Measurements from ENCODE around the gene PREB. TPM values are rescaled to one million over a fixed set of nuclear protein-coding genes. Genes with fewer than 3 reads are reported as not detected.
A peak's percentile ranks its signal among the peaks of the same experiment; 100 is the strongest.

Gene PREB
- total and polyA plus RNA-seq, 2 of the 13 experiments (the other 11 are each of a cell fraction or from before 2014, with no cell fraction given) = 112 to 192 TPM

GRCh38 chr2:27171351-27171848, 37.0 kb upstream of the PREB start (continued):
- TF ChIP-seq SAFB2 (CRISPR knock-in tag; IDR thresholded peaks at IDR 0.05; ENCODE audit: borderline replicate concordance, low read depth) (peak; percentile 55; the same call in 1 of the 2 replicates), ZNF709 (CRISPR knock-in tag; IDR thresholded peaks at IDR 0.05) (no peak), CC2D1A (CRISPR knock-in tag; IDR thresholded peaks at IDR 0.05) (no peak), NBN (conservative IDR thresholded peaks at IDR 0.05) (no peak), GLMP (CRISPR knock-in tag; IDR thresholded peaks at IDR 0.05; ENCODE audit: borderline replicate concordance) (no peak), ZNF205 (CRISPR knock-in tag; IDR thresholded peaks at IDR 0.05) (peak; percentile 82), ZFP36L1 (CRISPR knock-in tag; IDR thresholded peaks at IDR 0.05) (peak; percentile 91; the same call in 1 of the 2 replicates), ZNF83 (CRISPR knock-in tag; IDR thresholded peaks at IDR 0.05; ENCODE audit: borderline replicate concordance) (no peak), TFDP1 (CRISPR knock-in tag; IDR thresholded peaks at IDR 0.05; ENCODE audit: borderline replicate concordance) (peak; percentile 56; the same call in 1 of the 2 replicates), ZMYM4 (CRISPR knock-in tag; IDR thresholded peaks at IDR 0.05) (peak; percentile 73; the same call in 1 of the 2 replicates), ASH2L (IDR thresholded peaks at IDR 0.05; ENCODE audit: insufficient read length, low read depth, low read length) (peak; percentile 77), CBX1 (IDR thresholded peaks at IDR 0.05; ENCODE audit: low read depth) (no peak), GATAD2A (CRISPR knock-in tag; IDR thresholded peaks at IDR 0.05) (peak; percentile 100), XRCC5 (optimal IDR thresholded peaks at IDR 0.05; ENCODE audit: low read length) (no peak), ZNF501 (CRISPR knock-in tag; IDR thresholded peaks at IDR 0.05) (peak; percentile 67), KDM3A (CRISPR knock-in tag; IDR thresholded peaks at IDR 0.05; ENCODE audit: low read depth) (peak; percentile 68; the same call in 1 of the 2 replicates), RXRA (CRISPR knock-in tag; IDR thresholded peaks at IDR 0.05) (peak; percentile 79; the same call in 1 of the 2 replicates), NR3C1 (CRISPR knock-in tag; IDR thresholded peaks at IDR 0.05) (no peak)
- TF ChIP-seq, protein P1, sequence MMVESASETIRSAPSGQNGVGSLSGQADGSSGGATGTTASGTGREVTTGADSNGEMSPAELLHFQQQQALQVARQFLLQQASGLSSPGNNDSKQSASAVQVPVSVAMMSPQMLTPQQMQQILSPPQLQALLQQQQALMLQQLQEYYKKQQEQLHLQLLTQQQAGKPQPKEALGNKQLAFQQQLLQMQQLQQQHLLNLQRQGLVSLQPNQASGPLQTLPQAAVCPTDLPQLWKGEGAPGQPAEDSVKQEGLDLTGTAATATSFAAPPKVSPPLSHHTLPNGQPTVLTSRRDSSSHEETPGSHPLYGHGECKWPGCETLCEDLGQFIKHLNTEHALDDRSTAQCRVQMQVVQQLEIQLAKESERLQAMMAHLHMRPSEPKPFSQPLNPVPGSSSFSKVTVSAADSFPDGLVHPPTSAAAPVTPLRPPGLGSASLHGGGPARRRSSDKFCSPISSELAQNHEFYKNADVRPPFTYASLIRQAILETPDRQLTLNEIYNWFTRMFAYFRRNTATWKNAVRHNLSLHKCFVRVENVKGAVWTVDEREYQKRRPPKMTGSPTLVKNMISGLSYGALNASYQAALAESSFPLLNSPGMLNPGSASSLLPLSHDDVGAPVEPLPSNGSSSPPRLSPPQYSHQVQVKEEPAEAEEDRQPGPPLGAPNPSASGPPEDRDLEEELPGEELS (CRISPR knock-in tag; IDR thresholded peaks at IDR 0.05) = peak; percentile 99
- TF ChIP-seq, protein P2, sequence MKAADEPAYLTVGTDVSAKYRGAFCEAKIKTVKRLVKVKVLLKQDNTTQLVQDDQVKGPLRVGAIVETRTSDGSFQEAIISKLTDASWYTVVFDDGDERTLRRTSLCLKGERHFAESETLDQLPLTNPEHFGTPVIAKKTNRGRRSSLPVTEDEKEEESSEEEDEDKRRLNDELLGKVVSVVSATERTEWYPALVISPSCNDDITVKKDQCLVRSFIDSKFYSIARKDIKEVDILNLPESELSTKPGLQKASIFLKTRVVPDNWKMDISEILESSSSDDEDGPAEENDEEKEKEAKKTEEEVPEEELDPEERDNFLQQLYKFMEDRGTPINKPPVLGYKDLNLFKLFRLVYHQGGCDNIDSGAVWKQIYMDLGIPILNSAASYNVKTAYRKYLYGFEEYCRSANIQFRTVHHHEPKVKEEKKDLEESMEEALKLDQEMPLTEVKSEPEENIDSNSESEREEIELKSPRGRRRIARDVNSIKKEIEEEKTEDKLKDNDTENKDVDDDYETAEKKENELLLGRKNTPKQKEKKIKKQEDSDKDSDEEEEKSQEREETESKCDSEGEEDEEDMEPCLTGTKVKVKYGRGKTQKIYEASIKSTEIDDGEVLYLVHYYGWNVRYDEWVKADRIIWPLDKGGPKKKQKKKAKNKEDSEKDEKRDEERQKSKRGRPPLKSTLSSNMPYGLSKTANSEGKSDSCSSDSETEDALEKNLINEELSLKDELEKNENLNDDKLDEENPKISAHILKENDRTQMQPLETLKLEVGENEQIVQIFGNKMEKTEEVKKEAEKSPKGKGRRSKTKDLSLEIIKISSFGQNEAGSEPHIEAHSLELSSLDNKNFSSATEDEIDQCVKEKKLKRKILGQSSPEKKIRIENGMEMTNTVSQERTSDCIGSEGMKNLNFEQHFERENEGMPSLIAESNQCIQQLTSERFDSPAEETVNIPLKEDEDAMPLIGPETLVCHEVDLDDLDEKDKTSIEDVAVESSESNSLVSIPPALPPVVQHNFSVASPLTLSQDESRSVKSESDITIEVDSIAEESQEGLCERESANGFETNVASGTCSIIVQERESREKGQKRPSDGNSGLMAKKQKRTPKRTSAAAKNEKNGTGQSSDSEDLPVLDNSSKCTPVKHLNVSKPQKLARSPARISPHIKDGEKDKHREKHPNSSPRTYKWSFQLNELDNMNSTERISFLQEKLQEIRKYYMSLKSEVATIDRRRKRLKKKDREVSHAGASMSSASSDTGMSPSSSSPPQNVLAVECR (CRISPR knock-in tag; IDR thresholded peaks at IDR 0.05; ENCODE audit: borderline replicate concordance) = peak; percentile 61; the same call in 1 of the 2 replicates
- TF ChIP-seq, protein P3, sequence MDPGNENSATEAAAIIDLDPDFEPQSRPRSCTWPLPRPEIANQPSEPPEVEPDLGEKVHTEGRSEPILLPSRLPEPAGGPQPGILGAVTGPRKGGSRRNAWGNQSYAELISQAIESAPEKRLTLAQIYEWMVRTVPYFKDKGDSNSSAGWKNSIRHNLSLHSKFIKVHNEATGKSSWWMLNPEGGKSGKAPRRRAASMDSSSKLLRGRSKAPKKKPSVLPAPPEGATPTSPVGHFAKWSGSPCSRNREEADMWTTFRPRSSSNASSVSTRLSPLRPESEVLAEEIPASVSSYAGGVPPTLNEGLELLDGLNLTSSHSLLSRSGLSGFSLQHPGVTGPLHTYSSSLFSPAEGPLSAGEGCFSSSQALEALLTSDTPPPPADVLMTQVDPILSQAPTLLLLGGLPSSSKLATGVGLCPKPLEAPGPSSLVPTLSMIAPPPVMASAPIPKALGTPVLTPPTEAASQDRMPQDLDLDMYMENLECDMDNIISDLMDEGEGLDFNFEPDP (CRISPR knock-in tag; conservative IDR thresholded peaks at IDR 0.05) = no peak

Measured in HepG2 (cell line).